ENCODE results near the gene UBE2J2.

The UBE2J2 gene

DNA sequence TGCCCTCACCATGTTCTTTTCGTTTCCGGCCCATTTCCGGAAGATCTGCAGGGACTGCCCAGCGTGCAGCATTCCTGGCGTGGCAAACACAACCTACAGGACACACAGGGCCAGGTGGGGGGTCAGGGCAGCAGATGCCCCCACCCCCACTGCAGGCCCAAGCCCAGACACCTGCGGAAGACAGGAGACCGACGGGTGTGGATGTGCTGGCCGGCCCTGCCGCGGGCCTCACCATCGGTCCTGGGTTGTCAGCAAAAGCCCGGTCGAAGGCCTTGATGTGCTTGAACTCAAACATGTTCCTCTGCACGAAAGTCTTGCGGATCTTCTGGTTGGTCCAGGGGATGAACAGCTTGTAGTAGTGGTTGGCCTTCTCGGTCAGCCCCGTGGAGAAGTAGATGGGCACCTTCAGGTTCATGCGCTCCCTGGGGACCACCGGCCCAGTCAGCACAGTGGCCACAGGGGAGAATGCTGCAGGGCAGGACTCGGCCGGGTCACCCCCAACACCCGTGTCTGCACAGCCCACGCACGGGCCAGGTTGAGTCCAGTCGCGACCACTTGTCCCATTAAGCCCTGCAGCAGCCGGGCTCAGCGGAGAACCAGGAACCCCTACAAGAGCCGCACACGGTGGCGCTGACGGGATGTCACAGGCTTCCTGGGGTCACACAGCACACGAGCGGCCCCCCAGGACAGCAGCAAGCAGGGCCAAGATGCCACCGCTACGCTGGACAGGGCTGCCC, 40.0 kb upstream of the UBE2J2 start:
- no peak for DNase-seq (ENCODE audit: low spot score)
- in situ Hi-C loops (cut with MboI; ENCODE audit: low pct_unique_long_range_greater_than_20kb, low sequenced_read_pairs, unreplicated experiment), result no loop called here
- TF ChIP-seq, protein P1, sequence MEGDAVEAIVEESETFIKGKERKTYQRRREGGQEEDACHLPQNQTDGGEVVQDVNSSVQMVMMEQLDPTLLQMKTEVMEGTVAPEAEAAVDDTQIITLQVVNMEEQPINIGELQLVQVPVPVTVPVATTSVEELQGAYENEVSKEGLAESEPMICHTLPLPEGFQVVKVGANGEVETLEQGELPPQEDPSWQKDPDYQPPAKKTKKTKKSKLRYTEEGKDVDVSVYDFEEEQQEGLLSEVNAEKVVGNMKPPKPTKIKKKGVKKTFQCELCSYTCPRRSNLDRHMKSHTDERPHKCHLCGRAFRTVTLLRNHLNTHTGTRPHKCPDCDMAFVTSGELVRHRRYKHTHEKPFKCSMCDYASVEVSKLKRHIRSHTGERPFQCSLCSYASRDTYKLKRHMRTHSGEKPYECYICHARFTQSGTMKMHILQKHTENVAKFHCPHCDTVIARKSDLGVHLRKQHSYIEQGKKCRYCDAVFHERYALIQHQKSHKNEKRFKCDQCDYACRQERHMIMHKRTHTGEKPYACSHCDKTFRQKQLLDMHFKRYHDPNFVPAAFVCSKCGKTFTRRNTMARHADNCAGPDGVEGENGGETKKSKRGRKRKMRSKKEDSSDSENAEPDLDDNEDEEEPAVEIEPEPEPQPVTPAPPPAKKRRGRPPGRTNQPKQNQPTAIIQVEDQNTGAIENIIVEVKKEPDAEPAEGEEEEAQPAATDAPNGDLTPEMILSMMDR (IDR thresholded peaks at IDR 0.05; ENCODE audit: extremely low read depth, insufficient read depth, missing control alignments), result no peak

DNA sequence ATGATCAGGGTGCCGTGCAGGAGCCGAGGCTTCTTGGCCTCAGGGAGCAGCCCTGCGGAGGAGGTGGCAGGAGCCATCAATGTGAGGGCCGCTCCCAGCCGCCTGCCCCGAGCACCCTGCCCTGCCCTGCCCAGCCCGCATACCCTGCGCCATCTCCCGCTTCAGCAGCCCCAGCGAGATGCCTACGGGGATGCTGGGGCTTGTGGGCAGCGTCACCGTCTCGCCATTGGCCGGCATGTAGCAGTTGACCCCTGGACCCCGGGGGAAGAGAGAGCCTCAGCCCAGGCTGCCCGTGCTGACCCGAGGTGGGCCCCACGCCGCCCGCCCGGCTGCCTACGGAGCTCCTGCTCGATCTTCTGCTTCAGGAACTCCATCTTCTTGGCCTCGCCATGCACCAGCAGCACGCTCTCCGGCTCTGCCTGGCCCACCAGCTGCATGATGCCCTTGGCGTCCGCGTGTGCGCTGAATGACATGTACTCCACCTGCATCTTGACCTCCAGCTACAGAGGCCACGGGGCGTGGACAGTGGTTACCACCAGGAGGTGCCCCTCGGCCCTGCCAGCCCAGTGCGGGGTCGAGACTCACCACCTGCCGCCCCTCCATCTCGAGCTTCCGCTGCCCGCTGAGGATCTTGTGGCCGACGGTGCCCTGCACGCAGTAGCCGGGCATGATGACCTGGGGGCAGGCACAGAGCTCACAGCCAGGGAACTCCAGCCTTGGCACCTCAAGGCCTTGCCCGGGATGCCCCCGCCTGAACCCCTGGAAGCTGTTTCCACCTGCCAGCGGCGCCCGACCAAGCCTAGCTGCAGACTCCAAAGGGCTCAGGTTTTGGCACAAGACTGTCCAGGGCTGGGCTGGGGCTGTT, 39.0 kb upstream of the UBE2J2 start:
- TF ChIP-seq, protein P1 (IDR thresholded peaks at IDR 0.05; ENCODE audit: extremely low read depth, insufficient read depth, missing control alignments), result no peak
- in situ Hi-C loops (cut with MboI; ENCODE audit: low pct_unique_long_range_greater_than_20kb, low sequenced_read_pairs, unreplicated experiment), result no loop called here

DNA sequence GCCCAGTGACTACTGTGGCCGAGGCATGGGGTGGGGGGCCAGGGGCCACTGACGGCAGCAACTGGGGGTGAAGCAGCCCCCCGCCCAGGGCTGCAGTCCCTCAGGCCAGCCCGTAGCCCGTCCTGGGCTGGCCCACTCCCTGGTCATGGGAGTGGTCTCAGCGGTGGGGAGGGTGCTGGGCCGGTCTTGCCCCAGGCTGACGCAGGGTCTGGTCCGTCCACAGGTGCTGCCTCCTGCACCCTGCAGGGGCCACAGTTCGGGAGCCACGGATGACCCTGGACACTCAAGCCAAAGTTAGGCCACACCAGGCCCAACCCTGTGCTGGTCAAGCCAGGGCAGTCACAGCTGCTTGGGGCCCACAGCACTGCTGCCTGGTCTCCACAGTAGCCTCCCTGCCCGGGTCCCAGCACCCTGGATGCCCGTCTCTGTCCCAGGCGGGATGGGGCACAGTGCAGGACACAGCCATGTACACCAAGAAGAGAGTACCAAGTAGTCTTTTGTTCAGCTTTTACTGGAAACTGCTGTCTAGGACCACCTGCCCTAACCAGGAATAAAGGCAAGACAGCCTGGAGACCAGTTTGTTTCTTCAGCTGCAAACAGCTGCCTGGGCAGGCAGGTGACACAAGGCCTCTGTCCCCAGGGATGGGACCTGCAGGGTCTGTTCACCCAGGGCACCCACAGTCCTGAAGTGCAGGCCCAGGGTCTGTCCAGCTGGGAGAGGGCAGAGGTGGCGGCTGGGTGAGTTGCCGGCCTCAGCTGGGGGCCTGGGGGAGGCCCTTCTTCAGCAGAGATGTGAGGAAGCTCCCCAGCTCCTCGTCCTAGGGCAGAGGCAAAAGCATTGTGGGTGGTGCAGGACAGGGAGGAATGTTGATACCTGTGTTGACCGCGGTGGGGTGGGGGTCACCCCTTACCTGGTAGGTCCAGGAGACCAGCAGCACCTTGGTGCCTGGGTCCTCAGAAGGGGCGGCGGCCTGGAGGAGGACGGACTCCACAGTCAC, 37.8 kb upstream of the UBE2J2 start:
- in situ Hi-C loops (cut with MboI; ENCODE audit: low pct_unique_long_range_greater_than_20kb, low sequenced_read_pairs, unreplicated experiment), result no loop called here
- DNase-seq (ENCODE audit: low spot score), result no peak
- TF ChIP-seq, protein P1 (IDR thresholded peaks at IDR 0.05; ENCODE audit: extremely low read depth, insufficient read depth, missing control alignments), result no peak

More for the DNA sequence above, 39.0 kb upstream of the UBE2J2 start:
- DNase-seq (ENCODE audit: low spot score), result no peak

DNA sequence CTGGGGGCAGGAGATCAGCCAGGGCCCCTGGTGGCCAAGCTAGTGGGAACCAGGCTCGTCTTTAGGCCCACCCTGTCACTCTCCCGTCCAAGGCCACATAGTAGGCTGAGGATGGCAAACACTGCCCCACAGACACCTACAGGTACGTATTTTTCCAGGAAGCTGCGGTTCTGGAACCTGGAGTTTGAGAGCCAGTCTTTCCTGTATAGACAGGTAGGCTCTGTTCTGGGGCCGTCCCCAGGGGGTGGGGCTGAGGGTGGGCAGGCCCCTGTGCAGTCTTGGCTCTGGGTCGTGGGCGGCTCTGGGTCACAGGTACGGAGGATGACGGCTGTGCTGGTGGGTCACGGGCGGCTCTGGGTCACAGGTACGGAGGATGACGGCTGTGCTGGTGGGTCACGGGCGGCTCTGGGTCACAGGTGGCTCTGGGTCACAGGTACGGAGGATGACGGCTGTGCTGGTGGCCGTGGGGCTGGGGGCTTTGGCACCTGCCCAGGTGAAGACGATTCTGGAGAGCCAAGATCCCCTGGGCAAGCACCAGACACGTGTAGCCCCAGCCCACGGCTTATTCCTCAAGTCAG, 36.9 kb upstream of the UBE2J2 start:
- DNase-seq (ENCODE audit: low spot score), result no peak
- in situ Hi-C loops (cut with MboI; ENCODE audit: low pct_unique_long_range_greater_than_20kb, low sequenced_read_pairs, unreplicated experiment), result no loop called here
- TF ChIP-seq, protein P1 (IDR thresholded peaks at IDR 0.05; ENCODE audit: extremely low read depth, insufficient read depth, missing control alignments), result no peak

DNA sequence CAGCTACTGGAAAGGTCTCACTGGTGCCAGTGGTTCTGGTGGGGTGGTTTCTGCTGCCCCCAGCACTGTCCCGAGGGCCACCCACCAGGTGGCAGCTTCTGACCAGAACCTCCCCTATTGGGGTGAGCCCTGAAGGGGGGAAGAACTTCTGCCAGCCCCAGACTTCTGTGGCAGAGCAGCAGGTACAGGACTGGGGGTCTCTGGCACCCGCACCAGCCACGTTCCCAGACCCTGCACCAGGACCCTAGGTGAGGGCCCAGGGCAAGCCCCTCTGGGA, 36.4 kb upstream of the UBE2J2 start:
- TF ChIP-seq, protein P1 (IDR thresholded peaks at IDR 0.05; ENCODE audit: extremely low read depth, insufficient read depth, missing control alignments), result no peak
- in situ Hi-C loops (cut with MboI; ENCODE audit: low pct_unique_long_range_greater_than_20kb, low sequenced_read_pairs, unreplicated experiment), result no loop called here
- no peak for DNase-seq (ENCODE audit: low spot score)
